GM12875 (cell line): ENCODE results near the gene ARL8B.

Experiments used
- H3K4me3 ChIP-seq: one replicate; pipeline ENCODE4 v1.5.1; 2011; ENCODE audit warnings: low read depth, low read length, control low read depth
- CTCF ChIP-seq: IDR thresholded peaks from 2 replicates; pipeline ENCODE4 v1.5.1; 2011; ENCODE audit warnings: low read depth, mild to moderate bottlenecking, control low read depth, inconsistent platforms, low read length, moderate library complexity, borderline replicate concordance; ENCODE audit not compliant: insufficient read depth

Gene ARL8B

GRCh38 chr3:5126586-5126985 lies 4.5 kb downstream of the ARL8B start:
- H3K4me3 ChIP-seq, result no peak overlapping the region
- TF ChIP-seq CTCF, result no peak

DNA sequence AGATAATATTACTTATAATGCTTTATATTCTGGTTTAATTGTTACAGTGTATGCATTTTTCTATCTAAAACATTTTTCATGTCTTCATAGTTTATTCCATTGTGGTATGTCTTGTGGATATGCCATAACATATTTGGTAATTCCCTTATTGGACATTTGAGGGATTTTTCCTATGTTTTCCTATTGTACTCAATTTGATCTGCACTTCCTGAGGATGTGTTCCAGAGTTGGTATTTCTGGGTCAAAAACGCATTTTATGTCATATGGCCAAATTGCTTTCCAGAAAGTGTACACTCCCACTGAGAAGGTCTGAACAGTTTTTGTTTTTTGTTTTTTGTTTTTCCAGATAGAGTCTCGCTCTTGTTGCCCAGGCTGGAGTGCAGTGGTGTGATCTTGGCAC lies 6.8 kb downstream of the ARL8B start:
- no peak overlapping the region for H3K4me3 ChIP-seq
- no peak for TF ChIP-seq CTCF

- H3K4me3 ChIP-seq, result no peak overlapping the region
- TF ChIP-seq CTCF, result no peak
Measured at GRCh38 chr3:5133239-5134018, 11.3 kb downstream of the ARL8B start.

DNA sequence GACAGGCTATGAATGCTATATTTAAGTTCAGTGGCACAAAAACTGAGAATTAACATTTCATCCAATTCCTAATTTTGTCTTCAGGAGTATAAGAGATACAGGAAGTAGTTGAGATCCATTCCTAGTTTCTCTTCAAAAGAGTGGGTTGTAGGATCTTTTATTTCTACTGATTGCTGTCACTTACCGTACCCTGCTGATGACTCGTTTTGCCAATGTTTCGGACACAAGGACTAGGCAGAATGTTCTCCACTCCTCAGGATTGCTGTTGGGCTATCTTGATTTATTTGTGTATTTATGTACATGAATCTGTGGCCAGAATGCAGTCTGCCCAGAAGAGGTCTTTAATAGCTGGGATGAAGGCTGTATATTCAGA lies 11.9 kb downstream of the ARL8B start:
- no peak for TF ChIP-seq CTCF
- no peak overlapping the region for H3K4me3 ChIP-seq

- TF ChIP-seq CTCF, result no peak
Measured at GRCh38 chr3:5134499-5134898, 12.4 kb downstream of the ARL8B start.

GRCh38 chr3:5136211-5136918 lies 14.3 kb downstream of the ARL8B start:
- H3K4me3 ChIP-seq, result no peak overlapping the region
- peak; percentile 59 for TF ChIP-seq CTCF

More at GRCh38 chr3:5134499-5134898, 12.4 kb downstream of the ARL8B start:
- H3K4me3 ChIP-seq, result no peak overlapping the region
